K562 (cell line): ENCODE data around the gene DVL3. TPM values are rescaled to one million over a fixed set of nuclear protein-coding genes. Genes with fewer than 3 reads are reported as not detected.

Experiments used
- CCAR2 ChIP-seq: fragments of 200-400 bp; formaldehyde crosslinking; IDR thresholded peaks from 2 replicates; pipeline ENCODE4 v1.6.1; 2017; ENCODE audit warnings: mild to moderate bottlenecking, low read depth, low read length
- GTF2A2 ChIP-seq: IDR thresholded peaks from 2 replicates; pipeline ENCODE4 v1.6.1; 2016; ENCODE audit warnings: mild to moderate bottlenecking, missing genetic modification characterization, missing compliant biosample characterization
- ZFX ChIP-seq: sonication (generic); formaldehyde crosslinking; IDR thresholded peaks from 2 replicates; pipeline ENCODE4 v1.8.0; 2022; ENCODE audit warnings: mild to moderate bottlenecking, missing genetic modification reagents, moderate library complexity
- polyA plus RNA-seq, 8 experiments: library from polyadenylated mRNA; depleted of rRNA in 4 of 8; stranded (reverse) in 5 of 8; unstranded in 3 of 8; fragments of >200 nt; fragmentation: Nextera tagmentation in 2 of 8; fragmentation: Illumina TruSeq in 1 of 8; extraction: Ambion mirVana in 2 of 8; extraction: Trizol in 1 of 8; gene quantifications; 2 replicates each; pipeline versions ENCODE4 v1.2.1 to v1.2.3, GENCODE V29; 2011 to 2014; ENCODE audit warnings: inconsistent platforms in 1 of 8, missing spikeins in 1 of 8
- total RNA-seq, 7 experiments: library from RNA; depleted of rRNA in 6 of 7; stranded (reverse); fragments of >200 nt in 6 of 7; fragmentation: Illumina TruSeq in 2 of 7; extraction: Trizol in 2 of 7; gene quantifications; 2 replicates each; pipeline versions ENCODE4 v1.2.1 to v1.2.3, GENCODE V29; 2011 to 2021; ENCODE audit warnings: low replicate concordance in 1 of 7
- TF ChIP-seq, protein P1 (sequence below), 2 experiments: fragments of 450-650 bp in 1 of 2; sonication (generic) in 1 of 2; formaldehyde crosslinking in 1 of 2; IDR thresholded peaks; 2 replicates each; pipeline versions ENCODE4 v1.7.1 to v1.9.0; 2016 to 2022; ENCODE audit warnings: inconsistent platforms in 1 of 2, mild to moderate bottlenecking in 1 of 2, missing genetic modification reagents in 1 of 2

Gene DVL3
- total and polyA plus RNA-seq, 9 of the 15 experiments (the other 6 are each of a cell fraction or from before 2014, with no cell fraction given): 3.1 to 57.9 (median 20.1) TPM

DNA sequence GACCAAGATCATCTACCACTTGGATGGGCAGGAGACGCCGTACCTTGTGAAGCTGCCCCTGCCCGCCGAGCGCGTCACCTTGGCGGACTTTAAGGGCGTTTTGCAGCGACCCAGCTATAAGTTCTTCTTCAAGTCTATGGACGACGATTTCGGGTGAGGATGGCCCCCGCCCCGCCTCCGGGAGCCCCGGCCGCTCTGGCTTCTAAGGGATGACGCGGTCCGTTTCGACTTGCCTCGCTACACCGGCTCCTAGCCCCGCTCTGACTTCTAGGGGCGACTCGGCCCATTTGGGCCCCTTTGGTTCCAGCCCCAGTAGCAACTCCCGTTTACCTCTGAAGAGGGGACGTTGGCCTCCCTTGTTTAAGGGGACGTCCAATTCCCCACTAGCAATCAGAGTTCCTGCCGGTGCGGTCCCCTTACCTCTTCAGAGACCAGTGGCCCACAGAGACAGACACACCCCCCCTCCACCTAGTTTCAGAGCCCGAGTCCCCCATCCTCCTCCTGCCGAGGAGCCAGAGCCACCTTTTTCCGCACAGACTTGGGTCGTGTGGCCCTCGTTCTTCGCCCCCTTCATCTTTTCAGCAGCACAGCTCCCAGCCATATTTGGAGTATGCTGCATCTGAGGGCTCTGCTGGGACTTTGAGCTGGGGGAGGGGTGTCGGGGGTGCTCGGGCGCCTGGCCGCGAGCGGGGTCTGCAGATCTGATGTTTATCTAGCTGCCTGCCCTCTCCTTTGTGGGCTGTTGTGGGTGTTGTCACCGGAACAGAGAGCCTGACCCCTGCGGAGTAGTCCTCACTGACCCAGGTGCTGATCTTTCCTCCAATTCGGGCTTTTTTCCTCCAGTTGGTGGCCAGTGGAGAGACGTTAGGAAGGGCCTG is 706 bp downstream of the DVL3 start (continued):
- TF ChIP-seq, protein P1, sequence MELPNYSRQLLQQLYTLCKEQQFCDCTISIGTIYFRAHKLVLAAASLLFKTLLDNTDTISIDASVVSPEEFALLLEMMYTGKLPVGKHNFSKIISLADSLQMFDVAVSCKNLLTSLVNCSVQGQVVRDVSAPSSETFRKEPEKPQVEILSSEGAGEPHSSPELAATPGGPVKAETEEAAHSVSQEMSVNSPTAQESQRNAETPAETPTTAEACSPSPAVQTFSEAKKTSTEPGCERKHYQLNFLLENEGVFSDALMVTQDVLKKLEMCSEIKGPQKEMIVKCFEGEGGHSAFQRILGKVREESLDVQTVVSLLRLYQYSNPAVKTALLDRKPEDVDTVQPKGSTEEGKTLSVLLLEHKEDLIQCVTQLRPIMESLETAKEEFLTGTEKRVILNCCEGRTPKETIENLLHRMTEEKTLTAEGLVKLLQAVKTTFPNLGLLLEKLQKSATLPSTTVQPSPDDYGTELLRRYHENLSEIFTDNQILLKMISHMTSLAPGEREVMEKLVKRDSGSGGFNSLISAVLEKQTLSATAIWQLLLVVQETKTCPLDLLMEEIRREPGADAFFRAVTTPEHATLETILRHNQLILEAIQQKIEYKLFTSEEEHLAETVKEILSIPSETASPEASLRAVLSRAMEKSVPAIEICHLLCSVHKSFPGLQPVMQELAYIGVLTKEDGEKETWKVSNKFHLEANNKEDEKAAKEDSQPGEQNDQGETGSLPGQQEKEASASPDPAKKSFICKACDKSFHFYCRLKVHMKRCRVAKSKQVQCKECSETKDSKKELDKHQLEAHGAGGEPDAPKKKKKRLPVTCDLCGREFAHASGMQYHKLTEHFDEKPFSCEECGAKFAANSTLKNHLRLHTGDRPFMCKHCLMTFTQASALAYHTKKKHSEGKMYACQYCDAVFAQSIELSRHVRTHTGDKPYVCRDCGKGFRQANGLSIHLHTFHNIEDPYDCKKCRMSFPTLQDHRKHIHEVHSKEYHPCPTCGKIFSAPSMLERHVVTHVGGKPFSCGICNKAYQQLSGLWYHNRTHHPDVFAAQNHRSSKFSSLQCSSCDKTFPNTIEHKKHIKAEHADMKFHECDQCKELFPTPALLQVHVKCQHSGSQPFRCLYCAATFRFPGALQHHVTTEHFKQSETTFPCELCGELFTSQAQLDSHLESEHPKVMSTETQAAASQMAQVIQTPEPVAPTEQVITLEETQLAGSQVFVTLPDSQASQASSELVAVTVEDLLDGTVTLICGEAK (IDR thresholded peaks at IDR 0.05): 0 out of 2 replicates have a peak, but pooled peaks have one; percentile 26
- TF ChIP-seq, protein P1 (CRISPR knock-in tag; IDR thresholded peaks at IDR 0.05): no peak
- TF ChIP-seq GTF2A2 (tag) (no peak), ZFX (peak; percentile 76), CCAR2 (no peak)
